Measurements from ENCODE around the gene VAMP4. TPM values are rescaled to one million over a fixed set of nuclear protein-coding genes. Genes with fewer than 3 reads are reported as not detected.

Gene VAMP4
- total and polyA plus RNA-seq, 10 of the 15 experiments (the other 5 are each of a cell fraction or from before 2014, with no cell fraction given): 0.90 to 7.9 (median 4.3) TPM

- Histone ChIP-seq H3K27ac (ENCODE audit: control insufficient read depth, insufficient read depth) (no peak overlapping the region), H3K4me2 (ENCODE audit: control insufficient read depth, insufficient read depth) (no peak overlapping the region), H4K20me1 (ENCODE audit: control insufficient read depth, insufficient read depth) (no peaks in the 10 kb centered on the region), H3K36me3 (ENCODE audit: control insufficient read depth in 2 of 2, insufficient read depth in 2 of 2, low read length in 1 of 2) (no peaks in the 10 kb centered on the region), H3K9ac (ENCODE audit: control insufficient read depth, insufficient read depth, low read length) (no peak overlapping the region), H3K27me3 (replicated peaks in 1 of 2; ENCODE audit: control insufficient read depth in 2 of 2, insufficient read depth in 2 of 2, low read length in 1 of 2) (no peaks in the 10 kb centered on the region; a peak in 1 of 4 replicates), H3K4me3 (no peak overlapping the region), H3K4me1 (ENCODE audit: control insufficient read depth, insufficient read depth, low read length) (no peaks in the 10 kb centered on the region), H2AFZ (ENCODE audit: control insufficient read depth, low read depth, low read length) (no peak overlapping the region), H3K9me3 (replicated peaks; ENCODE audit: control insufficient read depth, insufficient read depth, low read length) (no peaks in the 10 kb centered on the region), H3K79me2 (ENCODE audit: control insufficient read depth, insufficient read depth, low read length) (no peaks in the 10 kb centered on the region)
- FAIRE-seq (no peak), DNase-seq (ENCODE audit: low read depth, low spot score) (no peak), ATAC-seq (no peak)
- no TSS peak for BruUV-seq (replicated peaks)
- ChIA-PET SMC1A (ENCODE audit: uncharacterized antibody, unreplicated experiment) (no interaction called here), POLR2A (no interaction called here), CTCF (interaction anchor here (1.3 kb wide), 1 partner anchor 20 kb away, joined by 3 read pairs; no protein-coding TSS in a partner anchor), RAD21 (ENCODE audit: unreplicated experiment) (no interaction called here)
- WGBS (ENCODE audit: insufficient coverage, insufficient replicate concordance, low lambda C conversion rate, missing lambda C conversion rate): 51% methylated on average over 6 of the region's 6 CpGs
- no peak for TF ChIP-seq STAT1 (conservative IDR thresholded peaks at IDR 0.05)
- no peak for TF ChIP-seq KLF5 (IDR thresholded peaks at IDR 0.05; ENCODE audit: partially characterized antibody)
- TF ChIP-seq ZNF274 (IDR thresholded peaks at IDR 0.05; ENCODE audit: insufficient read depth, insufficient read length): no peak
- no peak for TF ChIP-seq SIN3A (IDR thresholded peaks at IDR 0.05; ENCODE audit: low read depth, low read length)
- TF ChIP-seq REST (IDR thresholded peaks at IDR 0.05; ENCODE audit: low read depth, low read length): no peak
- TF ChIP-seq FOXM1 (IDR thresholded peaks at IDR 0.05; ENCODE audit: low read depth, low read length): no peak
- no peak for TF ChIP-seq ZNF384 (IDR thresholded peaks at IDR 0.05; ENCODE audit: borderline replicate concordance, low read depth, low read length)
- TF ChIP-seq NR2C2 (IDR thresholded peaks at IDR 0.05; ENCODE audit: borderline replicate concordance, control insufficient read depth, insufficient read length, low read depth): no peak
- TF ChIP-seq TCF3 (IDR thresholded peaks at IDR 0.05; ENCODE audit: borderline replicate concordance, insufficient read depth, low read depth, low read length): no peak
- TF ChIP-seq CHD1 (IDR thresholded peaks at IDR 0.05; ENCODE audit: low read depth, low read length): no peak
- in situ Hi-C loops (cut with MboI) (no loop called here), intact Hi-C loops (cut with micrococcal nuclease; ENCODE audit: unreplicated experiment) (no loop called here)
Measured at GRCh38 chr1:171763764-171764163, 21.9 kb upstream of the VAMP4 start.
